ENCODE measurements around the gene SRRD. TPM values are rescaled to one million over a fixed set of nuclear protein-coding genes. Genes with fewer than 3 reads are reported as not detected.
"Not testable (repeated sequence)": the region's sequence is repeated elsewhere in the genome, so short reads cannot be mapped to it uniquely, and the experiment has no call there.

SRRD gene
- total and polyA plus RNA-seq, 4 experiments from 2014 or later, result 17.6 to 28.9 (median 20.1) TPM

DNA sequence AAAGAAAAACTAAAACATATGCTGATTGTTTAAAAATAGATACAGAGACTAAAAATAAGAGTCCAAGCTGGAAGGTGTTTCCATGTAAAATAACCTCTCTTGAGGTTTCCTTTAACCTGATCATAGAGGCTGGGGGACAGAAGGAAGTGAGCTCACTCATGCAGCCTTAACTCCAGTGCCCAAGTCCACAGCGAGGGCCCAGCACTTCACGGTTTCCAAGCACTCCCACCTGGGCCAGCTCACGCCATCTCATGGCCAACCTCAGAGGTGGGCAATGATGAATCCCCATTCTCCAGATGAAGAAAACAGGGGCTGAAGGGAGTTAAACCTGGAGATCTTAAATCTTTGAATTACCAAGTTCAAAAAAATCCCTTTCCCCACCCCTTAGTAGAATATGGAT lies 43.5 kb downstream of the SRRD start:
- Mint-ChIP-seq H3K4me3 (no peak overlapping the region), H3K27ac (no peak overlapping the region), H3K36me3 (peaks cover 40 to 65% of the 10 kb centered on the region in 2 donors), H3K9me3 (no peaks in the 10 kb centered on the region), H3K4me1 (no peaks in the 10 kb centered on the region), H3K27me3 (no peaks in the 10 kb centered on the region)
- H3K9me3 ChIP-seq (ENCODE audit: control insufficient read depth in 1 of 2, low read length in 2 of 2), result no peaks in the 10 kb centered on the region
- no peak overlapping the region for H3K27ac ChIP-seq (ENCODE audit: low read depth, low read length)
- no peak for DNase-seq
- H3K36me3 ChIP-seq (ENCODE audit: insufficient read depth, low read length), result peaks cover 38% of the 10 kb centered on the region
- H3K4me1 ChIP-seq (ENCODE audit: insufficient read depth, low read length), result no peaks in the 10 kb centered on the region
- intact Hi-C loops (cut with micrococcal nuclease), result no loop called here
- CTCF ChIA-PET (ENCODE audit: partially characterized antibody), result no interaction called here
- no peak overlapping the region for H3K4me3 ChIP-seq (ENCODE audit: low read length in 2 of 2)
- POLR2A ChIA-PET (ENCODE audit: partially characterized antibody), result no interaction called here
- H3K27me3 ChIP-seq (ENCODE audit: insufficient read depth, low read length), result no peaks in the 10 kb centered on the region

DNA sequence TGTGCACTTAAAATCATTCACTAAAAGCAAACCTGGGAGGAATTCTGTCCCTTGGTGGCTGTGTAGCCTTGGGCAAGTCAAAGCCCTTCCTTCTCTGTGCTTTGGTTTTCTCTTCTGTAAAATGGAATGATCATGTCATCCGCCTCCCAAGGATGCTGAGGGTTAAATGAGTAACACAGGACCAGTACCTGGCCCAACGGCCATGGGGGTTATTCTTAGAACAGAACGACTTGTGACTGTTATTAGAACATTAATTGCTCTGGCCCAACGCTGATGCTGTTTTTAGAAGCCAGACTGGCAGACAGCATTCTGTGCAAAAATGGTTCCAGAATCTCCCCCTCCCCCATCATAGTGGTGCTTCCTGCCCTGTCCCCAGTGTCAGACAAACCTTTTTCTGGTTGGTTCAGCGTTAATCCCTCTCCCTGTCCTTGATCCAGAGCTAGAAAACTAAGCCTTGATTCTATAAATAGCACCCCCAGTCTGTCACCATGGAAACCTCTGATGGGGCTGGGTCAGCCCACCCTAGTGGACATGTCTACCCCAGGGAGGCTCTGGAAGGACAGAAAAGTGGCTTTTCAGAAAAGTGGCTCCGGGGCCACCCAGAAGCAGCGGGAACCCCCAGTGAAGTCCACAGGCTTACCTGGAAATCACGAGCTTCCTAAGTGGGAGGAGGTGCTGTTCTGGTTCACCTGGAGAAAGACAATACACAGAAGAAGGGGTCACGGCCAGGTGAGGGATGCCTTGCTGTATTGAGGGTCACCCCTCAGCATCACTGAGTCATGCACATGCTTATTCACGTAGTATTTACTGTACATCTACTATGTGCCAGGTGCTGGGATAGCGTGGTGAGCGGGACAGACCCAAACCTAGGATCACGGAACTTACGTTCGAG lies 44.1 kb downstream of the SRRD start:
- Mint-ChIP-seq H3K4me1 (peaks cover 0 to 1% (median under 1%) of the 10 kb centered on the region in 4 donors), H3K27ac (peak overlapping the region in 1 of 7 donors; percentile 79), H3K9me3 (no peaks in the 10 kb centered on the region), H3K27me3 (no peaks in the 10 kb centered on the region), H3K4me3 (no peak overlapping the region), H3K36me3 (peaks cover 40 to 70% of the 10 kb centered on the region in 2 donors)
- H3K27ac ChIP-seq (ENCODE audit: low read depth, low read length), result no peak overlapping the region
- intact Hi-C loops (cut with micrococcal nuclease), result no loop called here
- no peaks in the 10 kb centered on the region for H3K27me3 ChIP-seq (ENCODE audit: insufficient read depth, low read length)
- POLR2A ChIA-PET (ENCODE audit: partially characterized antibody), result interaction anchor here (0.9 kb wide), 1 partner anchor 63 kb away, joined by 3 read pairs; no protein-coding TSS in a partner anchor
- peaks cover 38% of the 10 kb centered on the region for H3K36me3 ChIP-seq (ENCODE audit: insufficient read depth, low read length)
- CTCF ChIA-PET (ENCODE audit: partially characterized antibody), result interaction anchor here (0.6 kb wide), 1 partner anchor 114 kb away, joined by 3 read pairs; no protein-coding TSS in a partner anchor
- DNase-seq, result no peak
- H3K9me3 ChIP-seq (ENCODE audit: control insufficient read depth in 1 of 2, low read length in 2 of 2), result no peaks in the 10 kb centered on the region
- no peaks in the 10 kb centered on the region for H3K4me1 ChIP-seq (ENCODE audit: insufficient read depth, low read length)
- H3K4me3 ChIP-seq (ENCODE audit: low read length in 2 of 2), result no peak overlapping the region

DNA sequence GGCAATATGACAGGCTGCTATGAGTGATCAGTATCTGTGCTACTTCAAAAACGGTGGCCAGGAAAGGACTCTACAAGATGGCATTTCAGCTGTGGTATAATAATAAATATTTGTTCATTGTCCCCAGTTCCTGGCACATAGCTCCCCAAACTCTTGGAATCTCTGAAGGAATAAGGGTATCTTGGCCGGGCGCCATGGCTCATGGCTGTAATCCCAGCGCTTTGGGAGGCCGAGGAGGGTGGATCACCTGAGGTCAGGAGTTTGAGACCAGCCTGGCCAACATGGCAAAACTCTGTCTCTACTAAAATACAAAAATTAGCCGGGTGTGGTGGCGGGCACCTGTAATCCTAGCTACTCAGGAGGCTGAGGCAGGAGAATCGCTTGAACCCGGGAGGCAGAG lies 44.8 kb downstream of the SRRD start:
- DNase-seq; H3K27me3 ChIP-seq (ENCODE audit: insufficient read depth, low read length); H3K4me1 Mint-ChIP-seq; H3K27me3 Mint-ChIP-seq; H3K9me3 Mint-ChIP-seq; CTCF ChIA-PET (ENCODE audit: partially characterized antibody); H3K4me3 Mint-ChIP-seq; H3K4me3 ChIP-seq (ENCODE audit: low read length in 2 of 2); H3K27ac ChIP-seq (ENCODE audit: low read depth, low read length); H3K9me3 ChIP-seq (ENCODE audit: control insufficient read depth in 1 of 2, low read length in 2 of 2); H3K4me1 ChIP-seq (ENCODE audit: insufficient read depth, low read length); intact Hi-C loops (cut with micrococcal nuclease): not testable (repeated sequence)
- H3K36me3 ChIP-seq (ENCODE audit: insufficient read depth, low read length), result peaks cover 38% of the 10 kb centered on the region
- Mint-ChIP-seq H3K36me3 (peaks cover 38 to 70% of the 10 kb centered on the region in 2 donors), H3K27ac (peak overlapping the region in 1 of 7 donors; percentile 79)
- POLR2A ChIA-PET (ENCODE audit: partially characterized antibody), result interaction anchor here (0.9 kb wide), 1 partner anchor 62 kb away, joined by 3 read pairs; no protein-coding TSS in a partner anchor

DNA sequence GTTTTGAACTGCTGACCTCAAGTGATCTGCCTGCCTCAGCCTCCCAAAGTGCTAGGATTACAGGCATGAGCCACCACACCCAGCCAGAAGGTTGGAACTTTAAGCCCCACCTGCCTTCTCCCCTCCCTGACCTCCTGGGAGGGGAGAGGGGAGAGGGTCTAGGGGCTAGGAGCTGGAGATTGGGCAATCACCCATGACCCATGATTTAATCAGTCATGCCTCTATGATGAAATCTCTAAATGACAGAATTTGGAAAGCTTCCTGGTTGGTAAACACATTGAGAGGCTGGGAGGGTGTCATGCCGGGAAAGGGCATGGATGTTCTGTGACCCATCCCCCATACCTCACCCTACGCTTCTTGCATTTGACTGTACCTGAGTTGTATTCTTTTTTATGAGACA lies 45.7 kb downstream of the SRRD start:
- H3K4me1 ChIP-seq (ENCODE audit: insufficient read depth, low read length), result no peaks in the 10 kb centered on the region
- Mint-ChIP-seq H3K27me3 (no peaks in the 10 kb centered on the region), H3K9me3 (no peaks in the 10 kb centered on the region), H3K4me1 (peaks cover 0 to 2% (median under 1%) of the 10 kb centered on the region in 4 donors), H3K27ac (no peak overlapping the region), H3K36me3 (peaks cover 36 to 68% of the 10 kb centered on the region in 2 donors), H3K4me3 (no peak overlapping the region)
- peaks cover 42% of the 10 kb centered on the region for H3K36me3 ChIP-seq (ENCODE audit: insufficient read depth, low read length)
- no peaks in the 10 kb centered on the region for H3K9me3 ChIP-seq (ENCODE audit: control insufficient read depth in 1 of 2, low read length in 2 of 2)
- H3K27ac ChIP-seq (ENCODE audit: low read depth, low read length), result no peak overlapping the region
- no peak for DNase-seq
- intact Hi-C loops (cut with micrococcal nuclease), result no loop called here
- ChIA-PET CTCF (ENCODE audit: partially characterized antibody) (no interaction called here), POLR2A (ENCODE audit: partially characterized antibody) (no interaction called here)
- H3K4me3 ChIP-seq (ENCODE audit: low read length in 2 of 2), result no peak overlapping the region
- no peaks in the 10 kb centered on the region for H3K27me3 ChIP-seq (ENCODE audit: insufficient read depth, low read length)

DNA sequence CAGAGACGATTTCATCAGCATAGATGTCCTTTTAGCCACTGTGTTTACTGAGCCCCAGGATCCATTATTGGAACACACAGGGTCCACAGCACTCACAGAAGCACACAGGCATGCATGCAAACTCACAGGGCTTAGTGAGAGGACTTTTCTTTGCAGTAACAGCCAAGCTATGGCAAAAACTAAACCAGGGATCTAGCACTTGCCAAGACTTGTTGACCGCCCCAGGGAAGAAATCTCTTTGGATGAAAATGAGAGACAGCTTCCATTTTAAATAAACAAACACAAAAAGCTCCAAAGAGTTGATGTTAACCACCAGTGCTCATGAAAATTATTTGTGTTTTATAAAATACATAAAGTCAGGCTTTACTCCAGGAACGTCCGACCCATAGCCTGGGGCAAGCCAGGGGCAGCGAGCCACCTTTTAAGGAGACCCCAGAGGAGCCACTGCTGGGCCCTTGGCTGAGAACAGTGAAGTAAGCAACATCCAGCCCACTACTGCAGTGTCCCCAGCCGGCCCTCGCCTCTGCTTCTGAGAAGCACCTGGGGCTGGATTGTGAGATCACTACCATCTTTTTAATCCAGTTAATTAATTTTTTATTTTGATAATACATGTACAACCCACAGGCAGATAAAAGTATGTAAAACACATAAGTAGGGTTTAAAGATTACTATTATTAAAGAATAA lies 50.6 kb downstream of the SRRD start:
- no peak overlapping the region for H3K4me3 ChIP-seq (ENCODE audit: low read length in 2 of 2)
- Mint-ChIP-seq H3K27ac (peak overlapping the region in 3 of 7 donors; percentile 43 to 78 (median 47)), H3K27me3 (no peaks in the 10 kb centered on the region)

DNA sequence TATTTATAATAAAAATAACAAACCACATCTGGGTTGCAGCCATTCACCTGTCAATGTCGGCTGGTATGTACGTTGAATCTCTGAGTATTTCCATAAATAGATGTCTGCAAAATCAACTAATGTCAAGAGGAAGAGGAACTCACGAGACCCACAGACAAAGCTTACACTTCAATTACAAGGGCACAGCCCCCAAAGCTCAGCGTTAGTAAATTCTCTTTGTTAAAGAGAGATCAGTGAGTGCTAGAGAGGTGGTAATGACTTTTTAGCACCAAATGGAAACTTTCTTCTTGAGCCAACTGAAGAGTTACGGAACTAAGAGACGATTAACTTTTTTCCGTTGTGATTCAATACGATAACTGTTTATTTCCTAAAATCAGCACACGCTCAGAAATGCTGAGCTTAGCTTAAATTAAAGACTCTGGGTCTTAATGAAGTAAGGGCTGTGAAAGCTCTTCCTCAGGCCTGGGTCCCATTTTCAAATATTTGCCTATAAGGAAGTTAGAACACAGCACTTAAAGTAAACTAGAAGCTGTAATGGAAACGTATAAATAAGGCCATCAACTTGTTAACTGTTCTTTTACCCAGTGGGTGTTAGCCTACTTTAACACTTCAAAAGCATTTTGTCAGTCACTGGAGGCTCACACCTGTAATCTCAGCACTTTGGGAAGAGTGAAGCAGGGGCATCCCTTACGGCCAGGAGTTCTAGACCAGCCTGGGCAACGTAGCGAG lies 51.4 kb downstream of the SRRD start:
- Histone ChIP-seq H3K27ac (ENCODE audit: low read depth, low read length) (no peak overlapping the region), H3K9me3 (ENCODE audit: control insufficient read depth in 1 of 2, low read length in 2 of 2) (no peaks in the 10 kb centered on the region), H3K27me3 (ENCODE audit: insufficient read depth, low read length) (no peaks in the 10 kb centered on the region), H3K4me3 (ENCODE audit: low read length in 2 of 2) (no peak overlapping the region), H3K36me3 (ENCODE audit: insufficient read depth, low read length) (peaks cover 39% of the 10 kb centered on the region), H3K4me1 (ENCODE audit: insufficient read depth, low read length) (no peaks in the 10 kb centered on the region)
- no peaks in the 10 kb centered on the region for H3K27me3 Mint-ChIP-seq
- H3K4me3 Mint-ChIP-seq, result peak overlapping the region in 1 of 8 donors; percentile 31
- peaks cover 24 to 64% of the 10 kb centered on the region in 2 donors for H3K36me3 Mint-ChIP-seq
- ChIA-PET POLR2A (ENCODE audit: partially characterized antibody) (interaction anchor here (0.6 to 1.0 kb wide), 2 partner anchors 56 to 136 kb away, joined by 3 to 4 read pairs; no protein-coding TSS in a partner anchor), CTCF (ENCODE audit: partially characterized antibody) (interaction anchor here (1.0 to 1.6 kb wide), 2 partner anchors 32 to 131 kb away, joined by 3 to 6 read pairs; no protein-coding TSS in a partner anchor)
- no peaks in the 10 kb centered on the region for H3K9me3 Mint-ChIP-seq
- H3K4me1 Mint-ChIP-seq, result peaks cover 4 to 6% (median 5%) of the 10 kb centered on the region in 4 donors
- peak overlapping the region in 5 of 7 donors; percentile 13 to 81 (median 30) for H3K27ac Mint-ChIP-seq
- DNase-seq, result no peak
- intact Hi-C loops (cut with micrococcal nuclease), result no loop called here

More for the DNA sequence above, 50.6 kb downstream of the SRRD start:
- intact Hi-C loops (cut with micrococcal nuclease), result no loop called here
- Histone ChIP-seq H3K27me3 (ENCODE audit: insufficient read depth, low read length) (no peaks in the 10 kb centered on the region), H3K27ac (ENCODE audit: low read depth, low read length) (no peak overlapping the region), H3K9me3 (ENCODE audit: control insufficient read depth in 1 of 2, low read length in 2 of 2) (no peaks in the 10 kb centered on the region), H3K36me3 (ENCODE audit: insufficient read depth, low read length) (peaks cover 31% of the 10 kb centered on the region), H3K4me1 (ENCODE audit: insufficient read depth, low read length) (no peaks in the 10 kb centered on the region)
- Mint-ChIP-seq H3K9me3 (no peaks in the 10 kb centered on the region), H3K36me3 (peaks cover 26 to 64% of the 10 kb centered on the region in 2 donors), H3K4me1 (peaks cover 4 to 6% (median 5%) of the 10 kb centered on the region in 4 donors), H3K4me3 (no peak overlapping the region)
- DNase-seq, result no peak
- CTCF ChIA-PET (ENCODE audit: partially characterized antibody), result interaction anchor here (1.0 to 1.6 kb wide), 2 partner anchors 31 to 132 kb away, joined by 3 to 6 read pairs; no protein-coding TSS in a partner anchor
- POLR2A ChIA-PET (ENCODE audit: partially characterized antibody), result interaction anchor here (1.0 kb wide), 1 partner anchor 137 kb away, joined by 3 read pairs; no protein-coding TSS in a partner anchor
